Measurements from ENCODE around the gene XRCC5. TPM values are rescaled to one million over a fixed set of nuclear protein-coding genes. Genes with fewer than 3 reads are reported as not detected.

XRCC5 gene
- 100 to 1,000 TPM in 3 of 4 donors, 10 to 100 TPM in 1; 61.2 to 320 (median 168) TPM for total RNA-seq

GRCh38 chr2:216108967-216109921 lies at the start of gene XRCC5:
TSS of gene XRCC5 (plus strand) at chr2:216109348. CDS start at chr2:216109437, 89 bp downstream.
- H3K4me1 ChIP-seq: peaks cover 6 to 11% of the 10 kb centered on the region in 2 donors
- H3K27ac ChIP-seq: peak within 1 kb of the TSS; percentile 93 to 95
- H3K4me3 ChIP-seq: peak within 1 kb of the TSS; percentile 84 to 98
- H3K36me3 ChIP-seq: no peaks in the 10 kb centered on the region
- intact Hi-C loops (cut with DNase I; ENCODE audit: low total_unique reads): no loop called here
- H3K9me3 ChIP-seq: no peaks in the 10 kb centered on the region
- no peaks in the 10 kb centered on the region for H3K27me3 ChIP-seq
- TF ChIP-seq POLR2A (IDR thresholded peaks at IDR 0.05) (peak in 1 of 2 donors; percentile 59), CTCF (IDR thresholded peaks at IDR 0.05) (peak in 2 of 4 experiments; percentile 10 to 33)
- DNase-seq: peak; percentile 97 to 98

- no peaks in the 10 kb centered on the region for H3K36me3 ChIP-seq
- intact Hi-C loops (cut with DNase I; ENCODE audit: low total_unique reads): no loop called here
These were observed 45.0 kb upstream of the XRCC5 start for GRCh38 chr2:216064014-216064630.

GRCh38 chr2:216064665-216065064 lies 44.5 kb upstream of the XRCC5 start:
- H3K4me3 ChIP-seq: no peak overlapping the region
- H3K27ac ChIP-seq: no peak overlapping the region
- intact Hi-C loops (cut with DNase I; ENCODE audit: low total_unique reads): no loop called here
- H3K36me3 ChIP-seq: no peaks in the 10 kb centered on the region
- no peaks in the 10 kb centered on the region for H3K9me3 ChIP-seq
- no peaks in the 10 kb centered on the region for H3K27me3 ChIP-seq
- DNase-seq: no peak
- H3K4me1 ChIP-seq: no peaks in the 10 kb centered on the region
- TF ChIP-seq POLR2A (IDR thresholded peaks at IDR 0.05) (no peak), CTCF (IDR thresholded peaks at IDR 0.05) (no peak)

More at GRCh38 chr2:216064014-216064630, 45.0 kb upstream of the XRCC5 start:
- H3K9me3 ChIP-seq: no peaks in the 10 kb centered on the region
- TF ChIP-seq CTCF (IDR thresholded peaks at IDR 0.05): no peak
- TF ChIP-seq POLR2A (IDR thresholded peaks at IDR 0.05): no peak
- H3K4me3 ChIP-seq: no peak overlapping the region
- no peak for DNase-seq
- no peaks in the 10 kb centered on the region for H3K27me3 ChIP-seq
- no peaks in the 10 kb centered on the region for H3K4me1 ChIP-seq
- no peak overlapping the region for H3K27ac ChIP-seq

GRCh38 chr2:216066230-216066629 lies 42.9 kb upstream of the XRCC5 start:
- H3K36me3 ChIP-seq: no peaks in the 10 kb centered on the region
- intact Hi-C loops (cut with DNase I; ENCODE audit: low total_unique reads): no loop called here
- H3K27ac ChIP-seq: no peak overlapping the region
- no peak overlapping the region for H3K4me3 ChIP-seq
- no peaks in the 10 kb centered on the region for H3K27me3 ChIP-seq
- DNase-seq: no peak
- TF ChIP-seq CTCF (IDR thresholded peaks at IDR 0.05) (no peak), POLR2A (IDR thresholded peaks at IDR 0.05) (no peak)
- no peaks in the 10 kb centered on the region for H3K9me3 ChIP-seq
- no peaks in the 10 kb centered on the region for H3K4me1 ChIP-seq

GRCh38 chr2:216069028-216069427 lies 40.1 kb upstream of the XRCC5 start:
- Histone ChIP-seq H3K27ac (no peak overlapping the region), H3K4me3 (no peak overlapping the region), H3K4me1 (no peaks in the 10 kb centered on the region), H3K27me3 (no peaks in the 10 kb centered on the region), H3K9me3 (no peaks in the 10 kb centered on the region), H3K36me3 (no peaks in the 10 kb centered on the region)
- intact Hi-C loops (cut with DNase I; ENCODE audit: low total_unique reads): no loop called here
- TF ChIP-seq CTCF (IDR thresholded peaks at IDR 0.05): no peak
- no peak for DNase-seq
